GM19397 (cell line): Measurements from ENCODE around the gene PQBP1.

Experiments
- ATAC-seq: cut with Tn5 transposase; IDR thresholded peaks from one replicate; pipeline ENCODE4 v1.9.1; 2021; ENCODE audit warnings: mild to moderate bottlenecking, moderate library complexity; ENCODE audit not compliant: unreplicated experiment

The PQBP1 gene

GRCh38 chrX:48919947-48920717 lies 22.4 kb downstream of the PQBP1 start:
- no peak for ATAC-seq

- ATAC-seq: no peak
Measured at GRCh38 chrX:48920718-48921104, 23.0 kb downstream of the PQBP1 start.

GRCh38 chrX:48923771-48924170 lies 26.0 kb downstream of the PQBP1 start:
- ATAC-seq: no peak

GRCh38 chrX:48924270-48924669 lies 26.5 kb downstream of the PQBP1 start:
- ATAC-seq: no peak

GRCh38 chrX:48927123-48927522 lies 29.4 kb downstream of the PQBP1 start:
- ATAC-seq: no peak

- no peak for ATAC-seq
Measured at GRCh38 chrX:48927736-48928382, 30.1 kb downstream of the PQBP1 start.

GRCh38 chrX:48933757-48934156 lies 36.0 kb downstream of the PQBP1 start:
- ATAC-seq: no peak

- ATAC-seq: no peak
Measured at GRCh38 chrX:48934581-48935300, 37.0 kb downstream of the PQBP1 start.

GRCh38 chrX:48935301-48935670 lies 37.6 kb downstream of the PQBP1 start:
- ATAC-seq: no peak

- peak; percentile 6 for ATAC-seq
Measured at GRCh38 chrX:48936429-48937053, 38.8 kb downstream of the PQBP1 start.

GRCh38 chrX:48937054-48937907 lies 39.6 kb downstream of the PQBP1 start:
- peak; percentile 59 for ATAC-seq

GRCh38 chrX:48938721-48939425 lies 41.1 kb downstream of the PQBP1 start:
- ATAC-seq: peak; percentile 41

- no peak for ATAC-seq
Measured at GRCh38 chrX:48939524-48940228, 41.9 kb downstream of the PQBP1 start.

GRCh38 chrX:48940404-48940955 lies 42.8 kb downstream of the PQBP1 start:
- ATAC-seq: no peak

- no peak for ATAC-seq
Measured at GRCh38 chrX:48942895-48943294, 45.2 kb downstream of the PQBP1 start.

- no peak for ATAC-seq
Measured at GRCh38 chrX:48945517-48946348, 48.0 kb downstream of the PQBP1 start.

GRCh38 chrX:48948589-48948988 lies 50.9 kb downstream of the PQBP1 start:
- ATAC-seq: no peak
